MM.1S (cell line): ENCODE results near the gene C15orf40.

Experiments
- EZH2 ChIP-seq: fragments of 300-600 bp; sonication (generic); optimal IDR thresholded peaks from 2 replicates; pipeline ENCODE3; 2017; ENCODE audit warnings: low read depth, mild to moderate bottlenecking, antibody characterized with exemption, low read length, mixed read lengths
- EZH2phosphoT487 ChIP-seq: fragments of 300-600 bp; sonication (generic); IDR thresholded peaks from 2 replicates; pipeline ENCODE4 v1.6.1; 2018; ENCODE audit warnings: antibody characterized with exemption, low read length
- TF ChIP-seq, protein P1 (sequence below): fragments of 300-600 bp; sonication (generic); IDR thresholded peaks from 2 replicates; pipeline ENCODE4 v1.5.1; 2016; ENCODE audit warnings: antibody characterized with exemption, low read length, mixed read lengths

DNA sequence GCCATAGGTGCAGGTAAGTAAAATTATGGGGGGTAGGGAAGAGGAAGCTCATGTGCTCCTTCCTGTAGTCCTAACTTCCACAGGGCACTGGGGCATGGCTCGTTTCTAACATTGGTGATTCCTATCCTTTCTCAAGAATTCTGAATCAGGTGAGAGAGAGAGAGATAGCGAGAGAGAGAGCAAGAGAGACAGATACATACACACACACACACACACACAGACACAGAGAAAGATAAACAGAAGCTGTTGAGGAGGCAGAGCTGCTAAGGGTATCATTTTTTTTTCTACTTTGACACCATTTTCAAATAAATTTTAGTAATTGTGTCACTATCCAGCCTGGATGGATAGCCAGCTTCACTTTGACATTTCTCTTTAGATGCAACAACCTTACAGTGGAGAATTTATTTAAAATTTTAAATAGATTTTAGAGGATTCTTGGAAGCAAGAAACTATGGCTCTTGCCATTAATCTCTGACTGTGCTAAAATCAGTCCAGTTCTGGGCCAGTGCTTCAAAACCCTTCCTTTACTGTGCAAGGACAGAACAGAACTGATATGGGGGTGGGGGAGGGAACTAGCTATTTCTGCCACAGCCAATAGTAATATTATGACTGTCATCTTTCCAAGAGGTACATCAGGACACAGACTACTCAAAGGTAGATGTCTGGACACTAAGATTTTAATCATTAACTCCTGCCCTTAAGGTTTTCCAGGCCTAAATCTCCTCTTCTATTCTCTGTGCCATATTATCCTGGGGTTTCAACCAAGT lies 40.0 kb downstream of the C15orf40 start:
- TF ChIP-seq, protein P1, sequence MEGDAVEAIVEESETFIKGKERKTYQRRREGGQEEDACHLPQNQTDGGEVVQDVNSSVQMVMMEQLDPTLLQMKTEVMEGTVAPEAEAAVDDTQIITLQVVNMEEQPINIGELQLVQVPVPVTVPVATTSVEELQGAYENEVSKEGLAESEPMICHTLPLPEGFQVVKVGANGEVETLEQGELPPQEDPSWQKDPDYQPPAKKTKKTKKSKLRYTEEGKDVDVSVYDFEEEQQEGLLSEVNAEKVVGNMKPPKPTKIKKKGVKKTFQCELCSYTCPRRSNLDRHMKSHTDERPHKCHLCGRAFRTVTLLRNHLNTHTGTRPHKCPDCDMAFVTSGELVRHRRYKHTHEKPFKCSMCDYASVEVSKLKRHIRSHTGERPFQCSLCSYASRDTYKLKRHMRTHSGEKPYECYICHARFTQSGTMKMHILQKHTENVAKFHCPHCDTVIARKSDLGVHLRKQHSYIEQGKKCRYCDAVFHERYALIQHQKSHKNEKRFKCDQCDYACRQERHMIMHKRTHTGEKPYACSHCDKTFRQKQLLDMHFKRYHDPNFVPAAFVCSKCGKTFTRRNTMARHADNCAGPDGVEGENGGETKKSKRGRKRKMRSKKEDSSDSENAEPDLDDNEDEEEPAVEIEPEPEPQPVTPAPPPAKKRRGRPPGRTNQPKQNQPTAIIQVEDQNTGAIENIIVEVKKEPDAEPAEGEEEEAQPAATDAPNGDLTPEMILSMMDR, result no peak
- TF ChIP-seq EZH2 (no peak), EZH2phosphoT487 (no peak)
